Activated naive CD4-positive, alpha-beta T cell treated with anti-CD3 and anti-CD28 coated beads, Interleukin-2, amount 10 ng/mL, durations not matched to agents 7 days and 5 days (primary cell): Measurements from ENCODE around the gene VCAN.

ENCODE experiments used
- CTCF ChIA-PET: fragments of 350-600 bp; sonication (Branson Sonifier 250); formaldehyde crosslinking; loops from one replicate; lab custom pipeline; 2021; ENCODE audit warnings: antibody characterized with exemption; lab: Charles Lee
- DNase-seq: peaks from one replicate; pipeline ENCODE4 v3.0.0-alpha.2; 2020
- H3K27ac Mint-ChIP-seq: one replicate; pipeline ENCODE4 v1.8.0; 2021; ENCODE audit warnings: mild to moderate bottlenecking, moderate library complexity, mixed read lengths
- H3K27me3 Mint-ChIP-seq: one replicate; pipeline ENCODE4 v1.8.0; 2021; ENCODE audit warnings: mild to moderate bottlenecking, mixed read lengths
- H3K36me3 Mint-ChIP-seq: one replicate; pipeline ENCODE4 v1.8.0; 2021; ENCODE audit warnings: mixed read lengths
- H3K4me1 Mint-ChIP-seq: one replicate; pipeline ENCODE4 v1.8.0; 2021; ENCODE audit warnings: mixed read lengths
- H3K4me3 Mint-ChIP-seq: one replicate; pipeline ENCODE4 v1.8.0; 2021; ENCODE audit warnings: mild to moderate bottlenecking, moderate library complexity, mixed read lengths
- H3K9me3 Mint-ChIP-seq: one replicate; pipeline ENCODE4 v1.8.0; 2021; ENCODE audit warnings: mixed read lengths

VCAN gene

DNA sequence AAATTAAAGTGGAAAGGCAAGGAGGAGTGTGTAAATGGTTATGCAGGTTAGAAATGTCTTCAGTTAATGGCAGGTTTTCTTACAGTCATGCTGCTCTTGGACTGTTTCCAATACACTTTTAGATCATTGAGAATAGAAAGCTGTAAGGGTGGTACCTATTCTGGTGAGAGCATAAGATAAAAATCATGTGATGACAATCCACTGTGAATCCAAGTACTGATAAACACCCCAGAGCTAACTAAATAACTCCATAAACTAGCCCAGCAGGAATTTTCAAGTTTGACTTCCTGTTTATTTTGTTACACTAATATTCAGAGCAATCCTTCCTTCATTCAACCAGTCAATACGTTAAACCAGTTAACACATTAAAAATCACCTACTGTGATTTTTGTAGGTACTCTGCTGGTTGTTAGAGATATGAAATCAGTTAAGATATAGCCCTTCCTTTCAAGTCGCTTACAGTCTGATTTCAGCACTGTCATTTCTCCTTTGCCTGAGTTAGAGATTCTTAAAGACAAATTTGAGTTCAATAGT lies 22.6 kb downstream of the VCAN start:
- Mint-ChIP-seq H3K4me3 (no peak overlapping the region), H3K9me3 (no peaks in the 10 kb centered on the region), H3K4me1 (no peaks in the 10 kb centered on the region), H3K27me3 (peaks cover 3% of the 10 kb centered on the region), H3K27ac (no peak overlapping the region), H3K36me3 (no peaks in the 10 kb centered on the region)
- no peak for DNase-seq
- CTCF ChIA-PET = no interaction called here

DNA sequence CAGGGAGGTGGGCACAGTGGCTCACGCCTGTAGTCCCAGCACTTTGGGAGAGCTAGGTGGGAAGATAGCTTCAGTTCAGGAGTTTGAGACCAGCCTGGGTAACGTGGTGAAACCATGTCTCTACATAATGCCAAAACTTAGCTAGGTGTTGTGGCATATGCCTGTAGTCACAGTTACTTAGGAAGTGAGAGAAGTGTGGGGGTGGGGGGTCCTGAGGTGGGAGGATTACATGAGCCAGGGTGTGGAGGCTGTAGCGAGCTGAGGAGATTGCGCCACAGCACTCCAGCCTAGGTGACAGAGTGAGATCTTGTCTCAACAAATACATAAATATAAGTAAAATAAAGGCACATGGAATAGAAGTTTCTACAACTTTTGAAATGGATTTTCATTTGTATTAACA lies 23.1 kb downstream of the VCAN start:
- Mint-ChIP-seq H3K4me3 (no peak overlapping the region), H3K36me3 (no peaks in the 10 kb centered on the region), H3K9me3 (no peaks in the 10 kb centered on the region), H3K27ac (no peak overlapping the region), H3K4me1 (no peaks in the 10 kb centered on the region), H3K27me3 (peaks cover 3% of the 10 kb centered on the region)
- no peak for DNase-seq
- CTCF ChIA-PET = no interaction called here

- Mint-ChIP-seq H3K4me1 (no peaks in the 10 kb centered on the region), H3K27me3 (peaks cover 3% of the 10 kb centered on the region), H3K9me3 (no peaks in the 10 kb centered on the region), H3K36me3 (no peaks in the 10 kb centered on the region), H3K27ac (no peak overlapping the region), H3K4me3 (no peak overlapping the region)
- DNase-seq = no peak
- CTCF ChIA-PET = no interaction called here
These were observed 25.1 kb downstream of the VCAN start for GRCh38 chr5:83496626-83497025.

DNA sequence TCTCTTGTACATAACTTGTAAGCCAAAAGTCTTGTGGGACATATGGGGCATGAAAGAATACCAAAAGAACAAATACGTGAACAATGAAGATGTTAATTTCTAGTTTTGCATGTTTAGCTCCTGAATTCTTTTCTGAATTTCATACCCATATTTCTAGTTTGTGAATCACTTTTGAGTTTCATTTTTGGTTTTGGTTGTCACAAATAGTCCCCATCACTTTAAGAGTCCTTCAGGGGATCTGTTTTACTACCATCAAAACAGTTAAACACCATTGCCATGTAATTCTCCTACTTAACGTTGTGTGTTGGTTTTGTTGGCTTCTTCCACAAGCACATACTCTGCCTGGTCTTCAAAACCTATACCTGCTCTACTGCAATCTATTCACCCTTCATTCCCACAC lies 27.0 kb downstream of the VCAN start:
- no peak overlapping the region for H3K4me3 Mint-ChIP-seq

GRCh38 chr5:83503662-83504061 lies 32.1 kb downstream of the VCAN start:
- H3K36me3 Mint-ChIP-seq = no peaks in the 10 kb centered on the region
- H3K9me3 Mint-ChIP-seq = no peaks in the 10 kb centered on the region
- CTCF ChIA-PET = no interaction called here
- no peaks in the 10 kb centered on the region for H3K4me1 Mint-ChIP-seq
- no peak overlapping the region for H3K27ac Mint-ChIP-seq
- H3K27me3 Mint-ChIP-seq = peaks cover 6% of the 10 kb centered on the region
- no peak overlapping the region for H3K4me3 Mint-ChIP-seq
- no peak for DNase-seq

More for the DNA sequence above, 27.0 kb downstream of the VCAN start:
- CTCF ChIA-PET = no interaction called here
- Mint-ChIP-seq H3K4me1 (no peaks in the 10 kb centered on the region), H3K9me3 (no peaks in the 10 kb centered on the region), H3K36me3 (no peaks in the 10 kb centered on the region), H3K27ac (no peak overlapping the region), H3K27me3 (peaks cover 3% of the 10 kb centered on the region)
- DNase-seq = no peak

GRCh38 chr5:83507431-83507830 lies 35.9 kb downstream of the VCAN start:
- no peak overlapping the region for H3K4me3 Mint-ChIP-seq
- H3K27me3 Mint-ChIP-seq = peaks cover 7% of the 10 kb centered on the region
- H3K36me3 Mint-ChIP-seq = no peaks in the 10 kb centered on the region
- H3K9me3 Mint-ChIP-seq = no peaks in the 10 kb centered on the region
- H3K27ac Mint-ChIP-seq = no peak overlapping the region
- CTCF ChIA-PET = interaction anchor here (0.6 kb wide), 1 partner anchor 108 kb away, joined by 3 read pairs; no protein-coding TSS in a partner anchor
- DNase-seq = no peak
- no peaks in the 10 kb centered on the region for H3K4me1 Mint-ChIP-seq

DNA sequence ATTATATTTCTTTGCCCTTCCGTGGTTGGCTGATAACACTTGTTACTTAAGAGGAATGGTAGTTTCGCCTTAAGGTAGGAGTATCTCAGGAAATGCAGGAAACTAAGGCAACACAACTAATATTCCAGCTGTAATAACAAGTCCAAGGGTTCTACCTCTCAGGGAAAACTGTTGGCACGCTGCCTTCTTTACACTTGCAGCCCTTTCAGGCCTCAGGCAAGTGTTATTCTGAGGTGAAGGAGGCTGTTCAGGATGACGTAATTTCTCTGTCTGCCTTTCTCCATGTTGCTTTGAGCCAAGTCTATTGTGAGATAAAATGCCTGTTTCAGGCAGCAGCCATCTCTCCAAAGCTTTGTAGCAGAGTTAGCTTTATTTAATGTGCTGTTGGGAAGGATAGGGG lies 38.0 kb downstream of the VCAN start:
- H3K4me1 Mint-ChIP-seq = no peaks in the 10 kb centered on the region
- no peaks in the 10 kb centered on the region for H3K36me3 Mint-ChIP-seq
- CTCF ChIA-PET = no interaction called here
- H3K4me3 Mint-ChIP-seq = no peak overlapping the region
- H3K27me3 Mint-ChIP-seq = peaks cover 7% of the 10 kb centered on the region
- no peak for DNase-seq
- no peaks in the 10 kb centered on the region for H3K9me3 Mint-ChIP-seq
- no peak overlapping the region for H3K27ac Mint-ChIP-seq

- H3K4me1 Mint-ChIP-seq = no peaks in the 10 kb centered on the region
- no peak overlapping the region for H3K4me3 Mint-ChIP-seq
- no peaks in the 10 kb centered on the region for H3K36me3 Mint-ChIP-seq
- peaks cover 7% of the 10 kb centered on the region for H3K27me3 Mint-ChIP-seq
- H3K9me3 Mint-ChIP-seq = no peaks in the 10 kb centered on the region
- DNase-seq = no peak
- CTCF ChIA-PET = no interaction called here
- no peak overlapping the region for H3K27ac Mint-ChIP-seq
These were observed 38.7 kb downstream of the VCAN start for GRCh38 chr5:83510260-83510659.

DNA sequence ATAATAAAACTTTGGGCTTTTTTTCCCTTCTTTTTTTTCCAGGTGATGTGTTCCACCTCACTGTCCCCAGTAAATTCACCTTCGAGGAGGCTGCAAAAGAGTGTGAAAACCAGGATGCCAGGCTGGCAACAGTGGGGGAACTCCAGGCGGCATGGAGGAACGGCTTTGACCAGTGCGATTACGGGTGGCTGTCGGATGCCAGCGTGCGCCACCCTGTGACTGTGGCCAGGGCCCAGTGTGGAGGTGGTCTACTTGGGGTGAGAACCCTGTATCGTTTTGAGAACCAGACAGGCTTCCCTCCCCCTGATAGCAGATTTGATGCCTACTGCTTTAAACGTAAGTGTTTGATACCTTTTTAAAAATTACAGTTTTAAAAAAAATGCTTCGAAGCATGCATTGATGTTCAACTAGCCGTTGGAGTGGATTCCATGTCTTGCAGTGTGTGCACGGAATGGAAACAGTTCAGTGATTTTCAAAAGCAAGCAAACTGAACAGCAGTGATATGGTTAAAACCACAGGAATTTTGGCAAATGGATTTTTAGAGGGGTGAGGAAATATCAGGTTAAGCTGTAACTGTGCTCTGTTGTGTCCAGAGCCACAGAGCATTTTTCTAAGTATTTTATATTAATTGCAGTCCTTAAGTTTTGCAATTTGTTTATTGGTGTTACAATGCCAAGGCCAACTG lies 40.7 kb downstream of the VCAN start:
- CTCF ChIA-PET = no interaction called here
- no peaks in the 10 kb centered on the region for H3K9me3 Mint-ChIP-seq
- no peak overlapping the region for H3K4me3 Mint-ChIP-seq
- no peaks in the 10 kb centered on the region for H3K4me1 Mint-ChIP-seq
- H3K36me3 Mint-ChIP-seq = no peaks in the 10 kb centered on the region
- no peak overlapping the region for H3K27ac Mint-ChIP-seq
- DNase-seq = no peak
- peaks cover 4% of the 10 kb centered on the region for H3K27me3 Mint-ChIP-seq

GRCh38 chr5:83513081-83513480 lies 41.5 kb downstream of the VCAN start:
- H3K9me3 Mint-ChIP-seq = no peaks in the 10 kb centered on the region
- H3K4me1 Mint-ChIP-seq = no peaks in the 10 kb centered on the region
- CTCF ChIA-PET = no interaction called here
- H3K27me3 Mint-ChIP-seq = peaks cover 4% of the 10 kb centered on the region
- no peaks in the 10 kb centered on the region for H3K36me3 Mint-ChIP-seq
- DNase-seq = no peak
- no peak overlapping the region for H3K4me3 Mint-ChIP-seq
- H3K27ac Mint-ChIP-seq = no peak overlapping the region

DNA sequence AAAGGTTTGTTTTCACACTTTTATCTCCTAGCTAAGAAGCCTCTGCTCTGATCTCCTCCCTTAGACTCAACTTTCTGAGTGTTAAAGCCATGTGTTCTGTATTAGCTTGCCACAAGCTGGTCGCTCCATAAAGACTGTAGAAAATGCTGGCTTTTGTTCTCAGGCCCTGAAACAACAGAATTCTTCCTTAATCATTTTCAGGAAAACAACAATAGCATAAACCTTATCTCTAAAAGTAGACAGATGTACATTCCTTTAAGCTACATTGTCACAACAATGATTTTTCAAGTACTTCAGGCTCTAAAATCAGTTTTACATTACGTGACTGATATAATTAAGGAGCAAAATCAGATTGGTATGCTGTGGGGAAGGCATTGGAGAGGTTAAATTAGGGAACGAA lies 41.9 kb downstream of the VCAN start:
- peaks cover 4% of the 10 kb centered on the region for H3K27me3 Mint-ChIP-seq
- H3K9me3 Mint-ChIP-seq = no peaks in the 10 kb centered on the region
- no peak for DNase-seq
- H3K4me3 Mint-ChIP-seq = no peak overlapping the region
- no peaks in the 10 kb centered on the region for H3K36me3 Mint-ChIP-seq
- CTCF ChIA-PET = no interaction called here
- no peaks in the 10 kb centered on the region for H3K4me1 Mint-ChIP-seq
- H3K27ac Mint-ChIP-seq = no peak overlapping the region

DNA sequence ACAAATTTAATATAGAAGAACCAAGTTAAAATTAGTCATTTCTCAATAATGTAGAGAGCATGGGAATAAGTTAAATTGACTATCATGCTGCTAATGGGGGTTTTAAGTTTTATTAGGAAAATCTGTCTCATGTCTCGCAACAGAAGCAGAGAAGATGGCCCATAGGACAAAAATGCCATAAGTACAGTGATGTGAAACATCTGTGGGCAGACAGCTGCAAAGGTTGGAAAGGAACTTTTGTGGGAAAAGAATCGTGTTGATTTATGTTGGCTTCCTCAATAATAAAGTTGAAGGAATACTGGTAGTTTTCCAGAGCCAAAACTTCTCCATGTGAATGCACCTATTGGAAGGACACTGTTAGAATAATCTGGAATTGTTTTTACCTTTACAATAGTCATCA lies 44.8 kb downstream of the VCAN start:
- DNase-seq = no peak
- Mint-ChIP-seq H3K9me3 (no peaks in the 10 kb centered on the region), H3K27ac (no peak overlapping the region), H3K4me3 (no peak overlapping the region), H3K36me3 (no peaks in the 10 kb centered on the region), H3K27me3 (no peaks in the 10 kb centered on the region), H3K4me1 (no peaks in the 10 kb centered on the region)
- CTCF ChIA-PET = no interaction called here

DNA sequence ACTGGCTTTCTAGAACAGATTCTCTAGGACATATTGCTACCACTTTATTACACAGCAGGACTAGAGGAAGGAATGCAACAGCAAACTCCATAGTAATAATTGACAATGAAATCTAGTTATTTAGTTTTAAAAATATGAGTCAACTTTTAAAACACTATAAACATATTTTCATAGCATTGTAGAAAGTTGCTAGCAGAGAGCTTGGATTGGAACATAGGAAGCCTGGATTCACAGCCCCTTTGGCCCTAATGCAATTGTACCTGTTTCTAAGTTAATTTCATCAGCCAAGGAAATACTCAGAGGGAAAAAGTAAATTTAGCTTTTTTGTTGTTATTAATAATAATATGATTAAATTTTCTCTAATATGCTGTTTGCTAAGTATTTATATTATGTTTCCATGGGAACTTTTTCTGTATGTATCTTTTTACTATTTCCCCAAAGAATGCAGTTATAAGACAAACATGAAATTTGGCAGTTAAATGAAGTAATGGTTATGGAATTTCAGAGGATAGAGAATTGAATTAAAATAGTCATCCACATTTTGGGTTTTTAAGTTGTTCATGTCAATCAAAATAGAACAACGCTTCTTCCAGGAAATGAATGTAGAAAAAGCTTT lies 45.6 kb downstream of the VCAN start:
- Mint-ChIP-seq H3K36me3 (no peaks in the 10 kb centered on the region), H3K4me1 (no peaks in the 10 kb centered on the region), H3K4me3 (no peak overlapping the region), H3K9me3 (no peaks in the 10 kb centered on the region), H3K27ac (no peak overlapping the region), H3K27me3 (no peaks in the 10 kb centered on the region)
- CTCF ChIA-PET = interaction anchor here (0.7 kb wide), 1 partner anchor 966 kb away, joined by 3 read pairs; no protein-coding TSS in a partner anchor
- DNase-seq = no peak

DNA sequence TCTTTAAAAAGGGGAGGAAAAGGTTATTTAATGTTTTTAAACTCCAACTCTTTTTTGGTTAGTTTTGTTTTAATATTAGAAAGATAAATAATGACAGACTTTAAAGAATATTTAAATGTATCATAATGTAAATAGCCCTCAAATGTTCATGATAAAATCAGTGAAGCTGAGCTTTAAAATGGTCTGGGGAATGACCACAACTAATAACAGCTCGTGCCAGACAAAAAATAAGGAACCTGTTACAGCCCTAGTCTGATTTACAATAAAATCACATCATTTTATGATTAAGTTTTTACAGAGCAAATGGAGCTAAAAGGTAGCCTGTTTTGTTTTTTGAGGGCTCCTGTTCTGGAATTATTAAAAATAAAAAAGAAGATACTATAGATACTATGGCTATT lies 46.1 kb downstream of the VCAN start:
- CTCF ChIA-PET = interaction anchor here (0.7 kb wide), 1 partner anchor 966 kb away, joined by 3 read pairs; no protein-coding TSS in a partner anchor

More for the DNA sequence above, 46.1 kb downstream of the VCAN start:
- H3K4me3 Mint-ChIP-seq = no peak overlapping the region
- H3K27ac Mint-ChIP-seq = no peak overlapping the region
- DNase-seq = no peak
- H3K27me3 Mint-ChIP-seq = no peaks in the 10 kb centered on the region
- H3K9me3 Mint-ChIP-seq = no peaks in the 10 kb centered on the region
- no peaks in the 10 kb centered on the region for H3K36me3 Mint-ChIP-seq
- no peaks in the 10 kb centered on the region for H3K4me1 Mint-ChIP-seq
